GM19395 (cell line): ENCODE results near the gene SPATA31E1.
"Not testable (repeated sequence)": the region's sequence is repeated elsewhere in the genome, so short reads cannot be mapped to it uniquely, and the experiment has no call there.

Experiments used
- ATAC-seq: cut with Tn5 transposase; IDR thresholded peaks from one replicate; pipeline ENCODE4 v1.9.1; 2021; ENCODE audit warnings: mild to moderate bottlenecking, moderate library complexity; ENCODE audit not compliant: unreplicated experiment

SPATA31E1 gene

DNA sequence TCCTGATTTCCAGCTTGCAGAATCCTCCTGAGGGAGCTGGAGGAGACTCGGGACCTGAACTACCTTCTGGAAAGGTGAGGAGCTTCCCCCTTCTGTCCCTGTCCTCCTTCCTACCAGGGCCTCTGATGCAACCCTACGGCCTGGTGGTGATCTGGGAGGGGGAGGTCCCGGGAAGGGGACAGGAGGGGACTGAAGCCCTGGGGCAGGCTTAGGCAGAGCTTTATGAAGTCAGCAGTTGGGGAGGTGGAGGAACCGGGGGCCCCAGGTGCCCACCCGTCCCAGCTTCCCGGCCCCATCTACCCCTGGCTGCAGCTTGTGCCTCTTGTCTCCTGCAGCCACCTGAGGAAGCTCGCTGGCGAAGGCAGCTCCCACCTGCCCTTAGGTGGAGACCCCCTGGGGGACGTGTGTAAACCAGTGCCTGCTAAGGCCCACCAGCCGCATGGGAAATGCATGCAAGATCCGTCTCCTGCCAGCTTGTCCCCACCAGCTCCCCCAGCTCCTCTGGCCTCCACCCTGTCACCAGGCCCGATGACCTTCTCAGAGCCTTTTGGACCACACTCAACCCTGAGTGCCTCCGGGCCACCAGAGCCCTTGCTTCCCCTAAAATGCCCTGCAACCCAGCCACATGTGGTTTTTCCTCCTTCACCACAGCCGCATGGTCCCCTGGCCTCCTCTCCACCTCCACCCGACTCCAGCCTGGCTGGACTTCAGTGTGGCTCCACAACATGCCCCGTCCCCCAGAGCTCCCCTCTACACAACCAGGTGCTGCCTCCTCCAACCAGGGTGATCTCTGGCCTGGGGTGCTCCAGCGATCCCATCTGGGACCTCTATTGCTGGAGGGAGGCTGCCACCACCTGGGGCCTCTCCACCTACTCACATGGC, 2.1 kb downstream of the SPATA31E1 start:
- ATAC-seq: no peak

DNA sequence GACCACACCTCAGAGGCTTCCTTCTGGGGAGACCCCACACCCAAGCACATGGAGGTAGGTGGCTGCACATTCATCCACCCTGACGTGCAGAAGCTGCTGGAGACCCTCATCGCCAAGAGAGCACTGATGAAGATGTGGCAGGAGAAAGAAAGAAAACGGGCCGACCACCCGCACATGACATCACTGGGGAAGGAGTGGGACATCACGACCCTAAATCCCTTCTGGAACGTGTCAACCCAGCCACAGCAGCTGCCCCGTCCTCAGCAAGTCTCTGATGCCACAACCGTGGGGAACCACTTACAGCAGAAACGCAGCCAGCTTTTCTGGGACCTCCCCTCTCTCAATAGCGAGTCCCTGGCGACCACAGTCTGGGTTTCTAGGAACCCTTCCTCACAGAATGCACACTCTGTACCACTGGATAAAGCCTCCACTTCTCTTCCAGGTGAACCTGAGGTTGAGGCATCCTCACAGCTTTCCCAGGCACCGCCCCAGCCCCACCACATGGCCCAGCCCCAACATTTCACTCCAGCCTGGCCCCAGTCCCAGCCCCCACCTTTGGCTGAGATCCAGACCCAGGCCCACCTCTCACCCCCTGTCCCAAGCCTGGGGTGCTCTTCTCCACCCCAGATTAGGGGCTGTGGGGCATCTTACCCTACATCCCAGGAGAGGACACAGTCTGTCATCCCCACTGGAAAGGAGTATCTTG, 3.0 kb downstream of the SPATA31E1 start:
- no peak for ATAC-seq

DNA sequence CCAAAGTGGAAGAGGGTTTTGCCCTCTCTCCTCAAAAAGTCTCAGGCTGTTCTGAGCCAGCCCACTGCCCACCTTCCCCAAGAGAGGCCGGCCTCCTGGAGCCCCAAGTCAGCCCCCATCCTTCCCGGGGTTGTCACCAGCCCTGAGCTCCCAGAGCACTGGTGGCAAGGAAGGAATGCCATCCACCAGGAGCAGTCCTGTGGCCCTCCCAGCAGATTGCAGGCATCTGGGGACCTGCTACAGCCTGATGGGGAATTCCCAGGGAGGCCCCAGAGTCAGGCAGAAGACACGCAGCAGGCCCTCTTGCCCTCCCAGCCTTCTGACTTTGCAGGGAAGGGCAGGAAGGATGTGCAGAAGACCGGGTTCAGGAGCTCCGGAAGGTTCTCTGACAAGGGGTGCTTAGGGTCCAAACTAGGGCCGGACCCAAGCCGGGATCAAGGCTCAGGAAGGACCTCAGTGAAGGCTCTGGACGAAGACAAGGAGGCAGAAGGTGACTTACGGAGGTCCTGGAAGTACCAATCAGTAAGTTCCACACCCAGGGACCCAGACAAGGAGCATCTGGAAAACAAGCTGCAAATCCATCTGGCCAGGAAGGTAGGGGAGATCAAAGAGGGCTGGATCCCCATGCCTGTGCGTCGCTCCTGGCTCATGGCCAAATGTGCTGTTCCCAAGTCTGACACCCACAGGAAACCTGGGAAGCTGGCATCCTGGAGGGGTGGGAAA, 3.7 kb downstream of the SPATA31E1 start:
- ATAC-seq: no peak

DNA sequence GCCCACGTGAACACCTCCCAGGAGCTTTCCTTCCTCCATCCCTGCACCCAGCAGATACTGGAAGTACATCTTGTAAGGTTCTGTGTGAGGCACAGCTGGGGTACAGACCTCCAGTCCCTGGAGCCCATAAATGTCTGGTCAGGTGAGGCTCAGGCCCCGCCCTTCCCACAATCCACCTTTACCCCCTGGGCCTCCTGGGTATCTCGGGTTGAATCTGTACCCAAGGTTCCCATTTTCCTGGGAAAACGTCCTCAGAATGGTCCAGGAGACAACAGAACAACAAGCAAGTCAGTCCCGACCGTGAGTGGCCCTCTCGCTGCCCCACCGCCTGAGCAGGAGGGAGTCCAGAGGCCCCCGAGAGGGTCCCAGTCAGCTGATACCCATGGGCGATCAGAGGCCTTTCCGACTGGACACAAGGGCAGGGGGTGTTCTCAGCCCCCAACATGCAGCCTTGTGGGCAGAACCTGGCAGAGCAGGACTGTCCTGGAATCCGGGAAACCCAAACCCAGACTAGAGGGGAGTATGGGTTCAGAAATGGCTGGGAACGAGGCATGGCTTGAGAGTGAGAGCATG, 4.3 kb downstream of the SPATA31E1 start:
- no peak for ATAC-seq

DNA sequence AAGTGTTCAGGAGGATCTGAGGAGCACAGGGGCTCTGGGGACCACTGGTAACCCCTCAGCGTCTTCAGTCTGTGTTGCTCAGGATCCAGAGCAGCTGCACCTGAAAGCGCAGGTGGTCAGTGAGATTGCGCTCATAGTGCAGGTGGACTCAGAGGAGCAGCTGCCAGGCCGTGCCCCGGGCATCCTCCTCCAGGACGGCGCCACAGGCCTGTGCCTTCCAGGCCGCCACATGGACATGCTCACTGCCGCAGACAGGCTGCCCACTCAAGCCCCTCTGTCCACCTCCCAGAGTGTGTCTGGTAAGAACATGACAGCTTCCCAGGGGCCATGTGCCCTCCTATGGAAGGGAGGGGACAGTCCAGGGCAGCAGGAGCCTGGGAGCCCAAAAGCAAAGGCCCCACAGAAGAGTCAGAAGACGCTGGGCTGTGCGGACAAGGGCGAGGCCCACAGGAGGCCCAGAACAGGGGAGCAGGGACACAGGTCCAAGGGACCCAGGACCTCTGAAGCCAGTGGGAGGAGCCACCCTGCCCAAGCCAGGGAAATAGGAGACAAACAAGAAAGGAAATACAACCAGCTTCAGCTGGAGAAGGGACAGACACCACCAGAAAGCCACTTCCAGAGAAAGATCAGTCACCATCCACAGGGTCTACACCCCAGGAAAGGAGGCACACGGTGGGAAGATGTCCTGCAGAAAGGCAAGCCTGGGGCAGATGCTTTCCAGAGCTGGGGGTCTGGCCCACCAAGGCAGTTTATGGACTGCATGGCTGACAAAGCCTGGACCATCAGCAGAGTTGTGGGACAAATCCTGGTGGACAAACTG, 5.2 kb downstream of the SPATA31E1 start:
- no peak for ATAC-seq

DNA sequence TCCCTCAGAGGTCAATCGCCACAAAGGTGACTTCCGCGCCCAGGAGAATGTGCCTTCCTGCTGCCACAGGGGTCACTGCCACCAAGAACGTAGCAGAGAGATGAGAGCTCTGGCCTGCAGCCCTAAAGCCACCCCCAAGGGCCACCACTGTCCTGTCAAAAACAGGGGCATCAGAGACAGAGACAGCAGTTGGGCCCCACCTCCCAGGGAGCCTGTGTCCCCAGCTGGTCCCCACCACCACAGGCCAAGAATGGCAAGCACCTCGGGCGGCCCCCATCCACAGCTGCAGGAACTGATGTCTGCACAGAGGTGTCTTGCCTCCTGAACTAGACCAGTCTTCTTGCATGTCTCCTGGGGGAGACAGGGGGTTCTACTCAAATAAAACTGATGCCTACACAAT, 5.8 kb downstream of the SPATA31E1 start:
- no peak for ATAC-seq

DNA sequence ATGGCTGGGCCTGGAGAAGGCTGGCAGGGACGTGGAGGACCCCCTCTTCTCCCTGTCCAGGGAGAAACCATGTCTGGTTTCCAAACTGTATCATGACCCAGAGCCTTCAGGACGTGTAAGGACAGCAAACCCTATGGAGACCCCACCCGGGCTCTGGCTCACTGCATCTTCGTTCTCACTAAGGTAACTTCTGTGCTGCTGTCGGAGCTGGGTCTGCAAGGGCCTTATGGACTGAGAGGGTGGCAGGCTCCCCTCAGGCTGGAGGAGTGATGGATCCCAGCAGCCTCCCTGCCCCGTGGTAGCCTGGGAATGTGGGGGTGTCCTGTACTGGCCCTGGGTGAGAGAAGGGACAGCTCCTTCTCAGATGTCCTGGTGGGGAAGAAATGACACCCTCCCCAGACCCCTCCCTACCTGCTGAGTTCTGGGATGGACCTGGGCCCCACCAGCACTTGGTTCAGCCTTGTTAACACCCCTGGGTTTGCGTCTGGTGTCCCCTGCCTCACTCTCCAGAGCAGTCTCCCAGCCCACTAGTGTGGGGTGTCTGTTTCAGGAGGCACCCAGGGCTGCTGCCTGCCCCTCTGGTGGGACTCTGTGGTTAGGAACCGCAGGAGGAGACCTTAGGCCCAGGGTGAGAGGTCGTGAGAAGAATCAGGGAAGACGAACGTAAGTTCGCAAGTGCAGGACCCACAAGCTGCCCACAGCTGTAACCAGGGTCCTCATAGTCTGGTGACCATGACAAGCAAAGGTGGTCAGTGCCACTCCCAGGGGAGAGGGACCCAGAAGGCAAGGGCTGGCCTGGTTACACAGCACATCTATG, 6.6 kb downstream of the SPATA31E1 start:
- no peak for ATAC-seq

DNA sequence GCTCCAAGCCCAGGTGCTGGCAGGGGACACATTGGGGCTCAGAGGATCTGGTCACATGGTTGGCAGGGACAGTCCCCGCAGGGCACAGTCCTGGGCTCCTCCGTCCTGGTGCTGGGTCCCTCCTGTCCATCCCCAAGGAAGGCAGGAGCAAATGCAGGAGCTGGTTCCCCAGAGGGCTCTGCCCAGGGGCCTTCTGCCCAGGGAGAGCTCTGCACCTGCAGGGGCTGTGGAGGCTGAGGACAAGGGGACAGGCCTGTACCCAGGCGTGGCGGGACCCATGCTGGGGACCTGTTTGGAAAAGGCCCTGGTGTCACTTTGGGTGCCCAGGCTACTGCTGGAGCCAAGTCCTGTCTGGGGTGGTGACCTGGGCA, 7.2 kb downstream of the SPATA31E1 start:
- ATAC-seq: no peak

DNA sequence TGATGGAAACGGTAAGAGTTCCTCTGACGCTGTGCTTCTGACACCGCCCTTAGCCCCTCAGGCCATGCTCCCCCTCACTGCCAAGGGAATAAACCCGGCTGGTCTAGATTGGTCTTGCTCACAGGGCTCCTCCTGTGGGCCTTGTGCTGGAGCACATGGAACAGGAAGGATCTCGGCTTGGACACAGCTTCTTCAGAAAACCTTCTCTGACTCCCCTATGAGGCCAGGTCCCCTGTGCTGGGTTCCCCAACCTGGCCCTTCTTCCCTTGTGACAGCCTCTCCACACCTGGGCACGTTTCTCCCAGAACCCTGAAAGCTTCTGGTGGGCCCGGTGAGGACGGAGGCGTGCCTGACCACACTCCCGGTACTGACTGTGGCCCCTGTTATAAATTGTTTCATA, 8.2 kb downstream of the SPATA31E1 start:
- ATAC-seq: no peak

DNA sequence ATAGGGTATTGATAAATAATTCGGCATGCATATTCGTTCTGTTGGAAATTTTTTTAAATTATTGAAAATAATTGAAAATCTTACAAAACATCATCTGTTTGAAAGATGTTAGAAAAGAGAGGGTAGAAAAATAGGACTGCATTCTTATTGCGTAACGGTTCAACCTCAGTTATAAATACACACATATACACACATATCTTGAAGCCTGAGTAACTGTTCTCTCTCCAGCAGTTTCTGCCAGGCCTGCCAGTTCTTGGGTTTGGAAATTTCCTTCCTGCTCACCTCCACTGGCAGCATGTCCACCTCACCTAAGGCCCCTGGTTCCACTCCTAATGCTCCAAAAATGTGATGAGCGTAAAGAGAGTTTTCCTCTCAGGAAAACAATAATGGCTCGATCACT, 9.1 kb downstream of the SPATA31E1 start:
- no peak for ATAC-seq

DNA sequence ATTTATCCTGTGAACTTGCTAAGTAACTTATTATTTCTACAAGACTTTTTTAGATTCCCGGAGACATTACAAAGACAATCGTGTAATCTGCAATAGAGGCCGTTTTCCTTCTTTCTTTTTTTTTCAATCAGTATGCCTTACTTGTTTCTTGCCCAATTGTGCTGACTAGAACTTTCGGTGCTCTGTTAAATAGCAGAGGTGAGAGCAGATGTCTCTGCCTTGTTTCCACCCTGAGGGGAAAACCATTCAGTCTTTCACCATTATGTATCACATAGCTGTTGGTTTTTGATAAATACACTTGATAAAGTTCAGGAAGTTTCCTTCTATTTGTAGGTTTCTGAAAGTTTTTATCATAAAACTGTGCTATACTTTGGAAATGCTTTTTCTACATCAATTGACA, 10.3 kb downstream of the SPATA31E1 start:
- no peak for ATAC-seq

DNA sequence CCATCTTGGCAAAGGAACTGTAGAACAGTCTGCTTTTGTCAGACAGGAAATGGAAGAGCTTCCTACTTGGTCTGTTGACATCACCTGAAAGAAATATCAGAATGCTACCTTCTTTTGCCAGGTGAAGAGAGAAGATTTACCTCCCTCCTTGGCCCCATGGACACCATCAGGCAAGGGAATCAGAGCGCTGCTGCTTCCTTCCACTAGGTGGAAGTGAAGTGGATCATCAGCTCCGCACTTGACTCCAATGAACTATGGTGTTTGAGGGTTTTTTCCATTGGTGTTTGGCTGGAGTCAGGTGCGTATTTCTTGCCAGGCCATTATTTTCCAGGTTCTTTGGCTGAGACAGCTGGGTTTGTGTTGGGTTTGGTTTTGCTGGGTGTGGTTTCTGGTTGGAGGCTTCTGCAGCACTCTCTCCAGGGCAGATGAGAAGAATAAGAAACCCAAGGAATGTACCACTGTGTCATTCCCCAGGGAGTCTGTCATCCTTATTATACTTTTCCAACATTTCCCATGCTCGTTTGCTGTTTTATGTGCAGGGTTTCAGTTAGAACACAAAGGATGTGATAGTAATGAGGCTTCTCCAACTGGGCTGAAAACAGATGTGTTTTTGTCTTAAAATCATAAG, 12.4 kb downstream of the SPATA31E1 start:
- no peak for ATAC-seq

DNA sequence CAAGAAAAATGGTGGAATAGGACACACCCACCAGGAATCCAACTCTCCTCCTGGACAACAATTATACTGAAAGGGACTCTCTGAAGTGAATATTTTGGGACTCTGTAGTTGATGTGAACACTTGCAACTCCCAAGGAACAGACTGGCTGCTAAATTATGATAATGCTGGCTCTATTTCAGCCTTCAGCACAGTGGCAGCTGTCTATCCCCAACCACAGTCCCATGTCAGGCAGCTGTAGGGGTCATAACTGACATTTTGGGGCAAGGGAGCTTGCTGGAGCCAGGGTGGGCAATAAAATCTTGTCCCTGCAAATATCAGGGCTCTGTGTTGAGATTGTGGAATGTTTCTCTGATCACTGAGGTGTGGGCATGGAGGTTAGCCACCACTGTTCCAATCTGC, 14.2 kb downstream of the SPATA31E1 start:
- ATAC-seq: no peak

DNA sequence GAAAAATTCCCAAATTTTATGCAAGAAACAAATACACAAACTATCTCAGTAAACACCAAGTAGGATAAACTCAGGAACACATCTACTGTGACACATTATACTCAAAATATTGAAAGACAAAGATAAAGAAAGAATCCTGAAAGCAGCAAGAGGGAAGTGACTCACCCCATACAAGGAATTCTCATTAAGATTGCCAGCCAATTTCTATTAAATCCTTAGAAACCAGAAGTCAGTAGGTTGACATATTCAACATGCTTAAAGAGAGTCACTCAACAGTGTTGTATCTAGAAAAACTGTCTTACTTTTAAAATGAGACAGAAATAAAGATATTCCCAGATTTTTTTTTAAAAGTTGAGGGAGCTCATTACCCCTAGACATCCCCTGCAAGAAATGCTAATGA, 15.5 kb downstream of the SPATA31E1 start:
- no peak for ATAC-seq

DNA sequence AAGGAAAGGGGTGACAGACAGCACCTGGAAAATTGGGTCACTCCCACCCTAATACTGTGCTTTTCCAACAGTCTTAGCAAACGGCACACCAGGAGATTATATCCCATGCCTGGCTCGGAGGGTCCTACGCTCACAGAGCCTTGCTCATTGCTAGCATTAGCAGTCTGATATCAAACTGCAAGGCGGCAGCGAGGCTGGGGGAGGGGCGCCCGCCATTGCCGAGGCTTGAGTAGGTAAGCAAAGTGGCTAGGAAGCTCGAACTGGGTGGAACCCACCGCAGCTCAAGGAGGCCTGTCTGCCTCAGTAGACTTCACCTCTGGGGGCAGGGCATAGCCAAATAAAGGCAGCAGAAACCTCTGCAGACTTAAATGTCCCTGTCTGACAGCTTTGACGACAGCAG, 19.7 kb downstream of the SPATA31E1 start:
- not testable (repeated sequence) for ATAC-seq

DNA sequence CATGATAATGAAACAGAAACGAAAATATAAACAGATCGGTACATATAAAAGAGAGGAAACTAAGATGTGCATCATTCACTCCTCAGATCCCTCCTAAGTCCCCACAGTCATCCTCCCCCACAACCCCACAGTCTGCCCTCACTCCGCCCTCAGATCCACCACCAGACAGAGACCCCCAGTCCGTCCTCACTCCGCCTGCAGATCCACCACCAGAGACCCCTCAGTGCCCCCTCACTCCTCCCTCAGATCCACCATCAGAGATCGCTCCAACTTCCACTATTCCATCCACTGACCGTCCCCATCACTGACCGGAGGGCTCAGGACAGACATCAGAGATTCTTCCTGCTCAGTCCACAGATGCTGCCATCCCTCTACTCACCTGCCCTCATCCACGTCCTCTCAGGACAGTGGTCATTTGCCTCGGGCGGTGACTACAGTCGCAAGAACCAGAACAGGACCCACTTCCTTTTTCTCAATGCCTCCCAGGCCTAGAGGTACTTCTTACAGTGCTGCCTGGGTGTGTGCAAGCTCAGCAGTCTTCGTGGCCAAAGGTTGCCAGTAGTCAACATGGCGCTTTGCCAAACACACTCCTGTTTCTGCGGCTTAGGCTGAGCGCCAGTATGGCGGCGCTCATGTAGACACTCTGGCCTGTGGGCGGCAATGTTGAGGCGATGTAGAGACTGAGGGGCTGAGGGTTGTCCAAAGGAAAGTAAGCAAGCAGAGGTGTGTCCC, 26.8 kb downstream of the SPATA31E1 start:
- ATAC-seq: no peak

DNA sequence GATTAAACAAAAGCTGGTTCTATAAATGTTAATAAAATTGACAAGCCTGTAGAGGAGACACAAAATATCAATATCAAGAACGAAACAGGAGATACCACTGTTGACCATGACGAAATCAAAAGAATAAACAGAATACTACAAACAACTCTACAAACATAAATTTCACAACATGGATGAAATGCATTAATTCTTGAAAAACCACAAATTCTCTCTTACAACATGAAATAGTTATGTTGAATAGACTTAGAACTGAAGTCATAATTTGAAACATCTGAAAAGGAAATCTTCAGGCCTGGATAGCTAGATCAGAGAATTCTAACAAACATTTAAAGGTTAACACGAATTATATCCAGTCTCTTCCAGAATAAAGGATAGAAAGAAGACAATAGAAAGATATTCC, 28.1 kb downstream of the SPATA31E1 start:
- no peak for ATAC-seq

DNA sequence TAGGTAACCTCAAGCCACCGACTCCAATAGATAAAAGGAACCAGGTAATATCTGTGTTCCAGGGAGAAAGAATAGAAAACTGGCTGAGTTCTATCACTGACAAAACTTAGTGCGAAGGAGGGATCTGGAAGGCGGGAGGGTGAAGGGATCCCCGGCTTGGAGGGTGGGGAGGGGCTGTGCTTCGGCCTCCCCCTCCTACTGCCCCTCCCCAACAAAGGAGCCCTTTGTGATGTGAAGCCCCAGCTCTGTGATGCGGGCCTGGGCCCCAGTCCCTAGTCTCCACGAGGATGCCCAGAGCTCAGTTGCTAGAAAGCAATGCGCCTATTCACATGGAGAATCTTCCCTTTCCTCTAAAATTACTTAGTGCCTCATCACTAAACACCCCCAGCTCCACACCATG, 35.0 kb downstream of the SPATA31E1 start, which contains the start of gene SPATA31C1:
TSS of gene SPATA31C1 (plus strand) at position 301 of the 400 bp plus-strand sequence.
- ATAC-seq: not testable (repeated sequence)
